Activated T-helper 17 cell treated with anti-CD3 and anti-CD28 coated beads, Interleukin-2, amount 50 U/mL, for 72 hours (primary cell): Measurements from ENCODE around the gene PDXK. TPM values are rescaled to one million over a fixed set of nuclear protein-coding genes. Genes with fewer than 3 reads are reported as not detected.
A peak's percentile ranks its signal among the peaks of the same experiment; 100 is the strongest.
"Not testable (repeated sequence)": the region's sequence is repeated elsewhere in the genome, so short reads cannot be mapped to it uniquely, and the experiment has no call there.

Source experiments
- ATAC-seq: fragments of 150-1000 bp; cut with Tn5 transposase; replicated peaks from 2 replicates; pipeline ENCODE4 v1.10.0; 2021; ENCODE audit warnings: mild to moderate bottlenecking, moderate library complexity
- H3K27ac Mint-ChIP-seq: one replicate; pipeline ENCODE4 v1.8.0; 2022; ENCODE audit warnings: mixed read lengths
- H3K27me3 Mint-ChIP-seq: one replicate; pipeline ENCODE4 v1.8.0; 2022; ENCODE audit warnings: mixed read lengths
- H3K36me3 Mint-ChIP-seq: one replicate; pipeline ENCODE4 v1.8.0; 2022; ENCODE audit warnings: low read depth, mild to moderate bottlenecking, mixed read lengths
- H3K4me1 Mint-ChIP-seq: one replicate; pipeline ENCODE4 v1.8.0; 2022; ENCODE audit warnings: mixed read lengths
- H3K4me3 Mint-ChIP-seq: one replicate; pipeline ENCODE4 v1.8.0; 2022; ENCODE audit warnings: mild to moderate bottlenecking, mixed read lengths
- H3K9me3 Mint-ChIP-seq: one replicate; pipeline ENCODE4 v1.8.0; 2022; ENCODE audit warnings: mixed read lengths
- total RNA-seq, 2 donors: library from RNA; stranded (reverse); gene quantifications; one replicate each; pipeline ENCODE4 v1.2.3, GENCODE V29; 2022

Gene PDXK
- total RNA-seq, 2 donors from 2014 or later, result 102 to 115 TPM

DNA sequence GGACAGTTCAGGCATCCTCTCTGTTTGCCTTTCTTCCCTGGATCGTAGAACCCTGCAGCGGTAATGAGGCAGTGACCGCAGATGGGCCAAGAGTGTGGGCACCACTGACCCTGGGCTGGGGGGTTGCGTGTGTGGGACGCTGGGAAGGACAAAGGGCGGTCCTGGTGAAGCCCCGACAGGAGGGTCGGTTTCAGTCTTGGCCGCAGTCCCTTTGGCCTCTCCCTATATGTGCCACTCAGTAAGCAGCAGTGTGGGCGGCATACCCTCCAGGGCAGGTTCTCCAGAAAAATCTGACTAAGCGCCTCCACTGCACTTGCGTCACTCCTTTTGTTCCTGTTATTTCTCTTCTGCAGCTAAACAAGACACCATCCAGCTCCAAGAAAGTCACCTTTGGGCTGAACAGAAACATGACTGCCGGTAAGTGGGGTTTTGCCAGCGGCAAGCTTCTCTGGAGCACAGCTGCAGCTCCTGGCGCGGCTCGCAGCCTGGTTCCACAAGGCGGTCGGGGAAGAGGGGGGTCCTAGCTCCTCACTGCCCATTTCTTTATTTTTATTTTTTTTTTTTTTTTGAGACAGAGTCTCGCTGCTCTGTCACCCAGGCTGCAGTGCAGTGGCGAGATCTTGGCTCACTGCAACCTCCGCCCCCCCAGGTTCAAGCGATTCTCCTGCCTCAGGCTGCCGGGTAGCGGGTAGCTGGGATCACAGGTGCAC is 27.7 kb upstream of the PDXK start:
- no peak for ATAC-seq
- Mint-ChIP-seq H3K9me3 (no peaks in the 10 kb centered on the region), H3K27me3 (no peaks in the 10 kb centered on the region), H3K27ac (no peak overlapping the region), H3K4me1 (no peaks in the 10 kb centered on the region), H3K4me3 (no peak overlapping the region), H3K36me3 (peaks cover 98% of the 10 kb centered on the region)

DNA sequence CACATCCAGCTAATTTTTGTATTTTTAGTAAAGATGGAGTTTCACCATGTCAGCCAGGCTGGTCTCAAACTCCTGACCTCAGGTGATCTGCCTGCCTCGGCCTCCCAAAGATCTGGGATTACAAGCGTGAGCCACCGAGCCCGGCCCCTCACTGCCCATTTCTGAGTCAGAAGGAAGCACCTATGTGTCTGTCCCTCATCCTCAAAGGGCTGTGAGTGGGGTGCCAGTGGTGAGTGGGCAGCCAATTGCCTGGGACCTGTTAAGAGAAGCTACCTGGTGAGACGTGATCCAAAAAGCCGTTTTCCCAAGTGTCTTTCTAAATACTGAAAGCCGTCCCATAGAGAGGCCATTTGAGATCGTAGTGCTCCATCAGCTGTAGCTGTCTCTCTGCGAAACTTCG is 27.1 kb upstream of the PDXK start:
- Mint-ChIP-seq H3K4me1 (no peaks in the 10 kb centered on the region), H3K4me3 (no peak overlapping the region)

DNA sequence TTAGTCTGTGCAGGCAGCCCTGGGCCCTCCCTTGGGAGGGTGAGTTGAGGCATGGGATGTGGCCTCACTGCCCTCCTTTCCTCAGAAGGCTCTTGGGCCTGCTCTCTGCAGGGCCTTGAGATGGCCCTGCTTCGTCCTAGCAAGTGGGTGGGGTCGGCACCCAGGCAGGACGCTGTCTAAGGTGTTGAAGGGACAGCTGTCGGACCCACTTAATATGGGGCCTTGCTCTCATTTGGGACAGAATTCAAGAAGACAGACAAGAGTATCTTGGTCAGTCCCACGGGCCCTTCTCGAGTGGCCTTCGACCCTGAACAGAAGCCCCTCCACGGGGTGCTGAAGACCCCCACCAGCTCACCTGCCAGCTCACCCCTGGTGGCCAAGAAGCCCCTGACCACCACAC is 26.0 kb upstream of the PDXK start:
- H3K9me3 Mint-ChIP-seq, result no peaks in the 10 kb centered on the region
- ATAC-seq, result no peak
- H3K27ac Mint-ChIP-seq, result peak overlapping the region; percentile 43
- H3K36me3 Mint-ChIP-seq, result peaks cover 95% of the 10 kb centered on the region
- no peaks in the 10 kb centered on the region for H3K4me1 Mint-ChIP-seq
- H3K4me3 Mint-ChIP-seq, result no peak overlapping the region
- H3K27me3 Mint-ChIP-seq, result no peaks in the 10 kb centered on the region

More for the DNA sequence above, 27.1 kb upstream of the PDXK start:
- Mint-ChIP-seq H3K27ac (no peak overlapping the region), H3K36me3 (peaks cover 98% of the 10 kb centered on the region), H3K9me3 (no peaks in the 10 kb centered on the region), H3K27me3 (no peaks in the 10 kb centered on the region)
- ATAC-seq, result no peak

DNA sequence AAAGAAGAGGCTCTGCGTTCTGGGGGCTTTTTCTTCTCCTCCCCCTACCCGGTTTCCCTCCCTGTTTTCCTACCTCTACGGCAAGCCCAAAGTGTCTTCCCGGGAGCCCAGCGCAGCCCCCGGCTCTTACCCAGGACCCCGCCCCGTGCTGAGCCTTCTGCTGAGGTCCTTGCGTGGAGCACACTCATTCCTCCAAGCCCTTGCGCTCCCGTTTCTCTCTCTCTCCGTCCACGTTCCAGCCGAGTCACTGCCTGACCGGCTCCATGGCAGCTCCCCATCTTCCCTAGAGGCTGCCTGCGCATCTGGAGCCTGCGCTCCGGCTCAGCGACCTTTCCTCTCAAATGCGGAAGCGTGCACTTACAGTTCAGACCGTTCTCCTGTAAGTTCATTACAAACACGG is 24.9 kb upstream of the PDXK start:
- Mint-ChIP-seq H3K4me3 (no peak overlapping the region), H3K9me3 (no peaks in the 10 kb centered on the region), H3K27ac (no peak overlapping the region), H3K4me1 (no peaks in the 10 kb centered on the region), H3K36me3 (peaks cover 88% of the 10 kb centered on the region), H3K27me3 (no peaks in the 10 kb centered on the region)
- ATAC-seq, result no peak

DNA sequence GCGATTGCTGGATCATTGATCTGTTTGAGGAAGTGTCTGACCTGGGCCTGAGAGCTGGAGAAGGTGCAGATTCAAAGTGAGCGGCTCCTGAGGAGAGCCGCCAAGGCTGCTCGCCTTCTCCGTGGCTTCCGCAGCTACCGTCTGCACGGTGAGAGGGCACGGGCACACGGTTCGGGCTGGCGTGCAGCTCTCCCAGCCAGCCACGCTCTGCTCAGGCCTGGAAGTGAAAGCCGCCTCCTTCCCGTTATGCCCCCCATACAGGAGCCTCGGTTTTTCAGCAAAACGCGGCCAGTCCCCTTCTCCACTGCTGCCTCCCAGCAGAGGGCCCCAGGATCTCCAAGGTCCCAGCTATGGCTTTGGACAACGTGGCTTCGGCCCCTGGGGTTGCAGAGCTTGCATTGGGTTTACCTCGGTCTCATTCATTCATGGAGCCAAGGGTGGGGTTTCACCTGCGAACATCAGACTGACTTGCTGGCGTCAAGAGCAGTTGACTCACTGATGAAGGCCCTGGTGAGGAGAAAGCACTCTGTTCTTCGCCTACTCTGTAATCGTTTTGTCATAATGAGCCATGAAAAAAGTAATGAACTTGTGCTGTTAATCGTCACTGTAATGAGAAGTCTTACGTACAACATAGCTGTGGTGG is 24.4 kb upstream of the PDXK start:
- Mint-ChIP-seq H3K9me3 (no peaks in the 10 kb centered on the region), H3K4me1 (no peaks in the 10 kb centered on the region), H3K27ac (no peak overlapping the region), H3K4me3 (no peak overlapping the region), H3K36me3 (peaks cover 85% of the 10 kb centered on the region), H3K27me3 (no peaks in the 10 kb centered on the region)
- no peak for ATAC-seq

DNA sequence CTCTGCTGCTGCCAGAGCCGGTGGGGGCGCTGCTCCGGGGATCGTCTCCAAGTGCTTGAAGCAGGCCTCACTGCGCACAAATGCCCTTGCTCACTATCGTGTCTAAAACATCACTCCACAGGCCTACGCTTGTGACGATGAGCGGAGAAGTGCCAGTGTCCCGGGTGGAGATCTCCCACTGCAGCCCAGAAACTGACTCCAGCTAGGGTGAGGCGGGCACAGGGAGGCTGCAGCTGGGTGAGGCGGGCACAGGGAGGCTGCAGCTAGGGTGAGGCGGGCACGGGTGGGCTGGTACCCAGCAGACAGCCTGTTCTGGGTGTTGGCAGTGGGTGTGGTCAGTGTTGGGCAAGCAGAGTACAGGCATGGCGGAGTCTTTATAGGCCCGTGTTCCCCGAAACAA is 22.7 kb upstream of the PDXK start:
- ATAC-seq, result no peak
- H3K4me1 Mint-ChIP-seq, result no peaks in the 10 kb centered on the region
- no peak overlapping the region for H3K27ac Mint-ChIP-seq
- H3K36me3 Mint-ChIP-seq, result peaks cover 69% of the 10 kb centered on the region
- no peaks in the 10 kb centered on the region for H3K27me3 Mint-ChIP-seq
- H3K9me3 Mint-ChIP-seq, result no peaks in the 10 kb centered on the region
- no peak overlapping the region for H3K4me3 Mint-ChIP-seq

DNA sequence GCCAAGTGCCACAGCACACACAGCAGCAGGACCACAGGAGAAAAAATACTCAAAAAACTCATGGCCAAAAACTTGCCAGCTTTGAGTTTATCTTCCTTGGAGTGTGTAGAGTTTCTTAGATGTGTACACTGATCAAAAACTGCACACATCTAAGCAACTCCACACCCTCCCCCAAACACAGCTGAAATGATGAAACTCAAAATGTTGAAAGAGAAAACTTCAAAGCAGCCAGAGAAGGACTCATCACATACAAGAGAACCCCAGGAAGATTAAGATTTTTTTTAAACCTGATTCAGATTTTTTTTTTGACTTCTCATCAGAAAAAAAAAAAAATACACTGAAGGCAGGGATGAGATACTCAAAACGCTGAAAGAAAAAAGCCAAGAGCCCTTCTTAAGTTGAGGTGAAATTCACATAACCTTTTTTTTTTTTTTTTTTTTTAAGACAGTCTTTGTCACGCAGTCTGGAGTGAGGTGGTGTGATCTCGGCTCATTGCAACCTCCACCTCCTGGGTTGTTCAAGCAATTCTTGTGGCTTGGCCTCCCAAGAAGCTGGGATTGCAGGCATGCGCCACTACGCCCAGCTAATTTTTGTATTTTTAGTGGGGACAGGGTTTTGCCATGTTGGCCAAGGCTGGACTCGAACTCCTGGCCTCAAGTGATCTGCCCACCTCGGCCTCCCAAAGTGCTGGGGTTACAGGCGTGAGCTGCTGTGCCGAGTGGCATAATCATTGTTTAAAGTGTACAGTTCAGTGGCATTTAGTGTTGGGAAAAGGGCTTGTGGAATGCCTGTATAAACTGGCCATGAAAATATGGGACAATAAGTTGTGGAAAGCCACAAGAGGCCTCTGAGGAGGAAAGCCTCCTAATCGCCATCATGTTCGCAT is 20.9 kb upstream of the PDXK start:
- Mint-ChIP-seq H3K9me3 (no peaks in the 10 kb centered on the region), H3K36me3 (peaks cover 51% of the 10 kb centered on the region), H3K27ac (no peak overlapping the region), H3K27me3 (no peaks in the 10 kb centered on the region), H3K4me1 (no peaks in the 10 kb centered on the region), H3K4me3 (no peak overlapping the region)
- ATAC-seq, result no peak

DNA sequence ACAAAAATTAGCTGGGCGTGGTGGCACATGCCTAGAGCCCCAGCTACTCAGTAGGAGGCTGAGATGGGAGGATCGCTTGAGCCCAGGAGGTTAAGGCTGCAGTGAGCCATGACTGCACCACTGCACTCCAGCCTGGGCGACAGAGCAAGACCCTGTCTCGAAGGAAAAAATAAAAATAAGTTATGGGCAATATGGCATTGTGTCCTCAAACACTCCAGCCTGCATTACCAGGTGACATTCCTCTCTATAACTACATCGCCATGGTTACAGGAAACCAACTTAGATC is 19.5 kb upstream of the PDXK start:
- not testable (repeated sequence) for ATAC-seq, H3K27me3 Mint-ChIP-seq, H3K4me1 Mint-ChIP-seq, H3K9me3 Mint-ChIP-seq, H3K4me3 Mint-ChIP-seq, H3K27ac Mint-ChIP-seq
- peaks cover 37% of the 10 kb centered on the region for H3K36me3 Mint-ChIP-seq

DNA sequence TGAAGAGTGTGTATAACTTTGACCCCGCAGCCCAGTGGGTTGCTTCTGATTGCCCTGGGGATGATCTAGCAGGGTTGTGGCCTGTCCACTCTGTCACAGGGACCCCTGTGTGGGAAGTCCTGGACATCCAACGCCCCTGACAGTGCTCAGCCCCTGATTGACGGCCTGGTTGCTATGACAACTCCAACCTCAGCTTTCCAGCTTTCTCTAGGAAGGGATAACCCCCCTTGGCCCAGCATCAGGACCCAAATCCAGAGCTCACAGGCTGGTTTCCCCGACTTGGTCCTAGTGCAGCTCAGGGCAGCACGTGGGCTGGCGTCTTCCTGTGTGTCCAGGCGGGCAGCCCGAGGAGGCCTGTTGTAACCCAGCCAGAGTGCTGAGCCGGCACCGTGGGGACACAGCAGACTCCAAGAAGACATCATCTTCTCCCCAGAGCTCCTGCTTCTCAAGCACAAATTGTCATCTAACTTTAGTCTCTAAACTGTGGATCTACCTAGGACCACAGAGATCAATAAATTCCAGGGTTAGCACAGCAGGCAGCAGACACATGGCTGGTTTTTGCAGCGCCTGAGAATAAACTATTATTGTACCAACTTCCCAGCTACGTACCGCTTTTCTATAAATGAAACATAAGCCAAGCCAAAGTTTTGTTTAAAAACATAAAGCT is 18.9 kb upstream of the PDXK start:
- H3K4me3 Mint-ChIP-seq, result no peak overlapping the region
- no peak for ATAC-seq
- H3K27ac Mint-ChIP-seq, result no peak overlapping the region

DNA sequence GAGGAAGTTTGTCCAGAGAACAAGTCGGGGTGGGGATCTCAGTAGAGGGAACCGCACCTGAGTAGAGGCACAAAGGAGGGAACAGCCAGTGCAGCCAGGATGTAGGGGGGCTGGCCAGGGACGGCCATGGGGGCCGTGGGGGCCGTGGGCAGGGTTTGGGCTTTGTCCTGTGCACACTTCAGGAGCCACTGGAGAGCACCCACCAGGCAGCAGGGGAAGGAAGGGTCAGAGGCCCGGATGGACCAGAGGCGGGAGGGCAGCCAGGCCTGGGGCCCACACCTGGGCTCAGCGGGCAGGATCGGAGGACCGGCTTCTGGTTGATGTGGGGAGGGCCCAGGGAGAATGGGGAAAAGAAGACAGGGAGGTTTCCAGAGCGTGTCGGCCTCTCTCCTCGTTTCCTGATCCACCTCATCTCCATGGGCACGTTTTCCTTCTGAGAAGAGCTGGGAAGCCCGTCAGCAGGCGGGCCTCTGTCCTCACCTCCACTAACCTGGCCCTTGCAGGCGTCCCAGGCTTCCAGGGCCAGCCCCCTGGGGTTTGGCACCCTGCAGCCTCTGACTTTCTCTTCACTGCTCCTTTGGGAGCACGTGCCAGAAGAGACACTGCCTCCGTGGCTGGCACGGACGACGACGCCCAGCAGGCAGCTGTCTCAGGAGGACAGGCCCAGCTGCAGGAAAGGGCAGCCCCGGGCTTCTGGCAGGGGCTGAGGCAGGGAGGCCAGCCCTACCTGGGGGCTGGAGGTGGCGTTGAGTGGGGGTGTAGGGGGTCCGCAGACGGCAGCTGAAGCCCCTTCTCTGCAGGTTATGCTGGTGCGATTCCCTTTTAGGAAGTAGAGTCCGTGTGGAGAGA is 16.8 kb upstream of the PDXK start:
- H3K27ac Mint-ChIP-seq, result no peak overlapping the region
- H3K4me3 Mint-ChIP-seq, result no peak overlapping the region
- H3K9me3 Mint-ChIP-seq, result no peaks in the 10 kb centered on the region
- no peaks in the 10 kb centered on the region for H3K4me1 Mint-ChIP-seq
- peaks cover 11% of the 10 kb centered on the region for H3K36me3 Mint-ChIP-seq
- no peak for ATAC-seq
- H3K27me3 Mint-ChIP-seq, result no peaks in the 10 kb centered on the region

More for the DNA sequence above, 18.9 kb upstream of the PDXK start:
- H3K27me3 Mint-ChIP-seq, result no peaks in the 10 kb centered on the region
- peaks cover 32% of the 10 kb centered on the region for H3K36me3 Mint-ChIP-seq
- no peaks in the 10 kb centered on the region for H3K4me1 Mint-ChIP-seq
- no peaks in the 10 kb centered on the region for H3K9me3 Mint-ChIP-seq

DNA sequence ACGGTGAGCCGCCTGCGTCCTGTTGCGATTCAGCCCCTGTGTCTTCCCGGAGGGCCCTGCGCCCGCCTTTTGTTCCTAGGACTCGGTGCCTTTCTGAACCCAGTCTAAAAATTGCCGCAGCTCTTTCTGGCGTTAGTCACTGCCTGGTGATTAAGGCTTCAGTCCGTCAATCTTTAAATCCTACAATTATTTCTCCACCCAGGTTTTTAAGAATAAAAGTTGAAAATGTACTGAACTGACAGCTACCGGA is 16.2 kb upstream of the PDXK start:
- H3K27ac Mint-ChIP-seq, result no peak overlapping the region
- H3K27me3 Mint-ChIP-seq, result no peaks in the 10 kb centered on the region
- H3K9me3 Mint-ChIP-seq, result no peaks in the 10 kb centered on the region
- H3K36me3 Mint-ChIP-seq, result peaks cover 8% of the 10 kb centered on the region
- ATAC-seq, result no peak
- no peak overlapping the region for H3K4me3 Mint-ChIP-seq
- H3K4me1 Mint-ChIP-seq, result no peaks in the 10 kb centered on the region

DNA sequence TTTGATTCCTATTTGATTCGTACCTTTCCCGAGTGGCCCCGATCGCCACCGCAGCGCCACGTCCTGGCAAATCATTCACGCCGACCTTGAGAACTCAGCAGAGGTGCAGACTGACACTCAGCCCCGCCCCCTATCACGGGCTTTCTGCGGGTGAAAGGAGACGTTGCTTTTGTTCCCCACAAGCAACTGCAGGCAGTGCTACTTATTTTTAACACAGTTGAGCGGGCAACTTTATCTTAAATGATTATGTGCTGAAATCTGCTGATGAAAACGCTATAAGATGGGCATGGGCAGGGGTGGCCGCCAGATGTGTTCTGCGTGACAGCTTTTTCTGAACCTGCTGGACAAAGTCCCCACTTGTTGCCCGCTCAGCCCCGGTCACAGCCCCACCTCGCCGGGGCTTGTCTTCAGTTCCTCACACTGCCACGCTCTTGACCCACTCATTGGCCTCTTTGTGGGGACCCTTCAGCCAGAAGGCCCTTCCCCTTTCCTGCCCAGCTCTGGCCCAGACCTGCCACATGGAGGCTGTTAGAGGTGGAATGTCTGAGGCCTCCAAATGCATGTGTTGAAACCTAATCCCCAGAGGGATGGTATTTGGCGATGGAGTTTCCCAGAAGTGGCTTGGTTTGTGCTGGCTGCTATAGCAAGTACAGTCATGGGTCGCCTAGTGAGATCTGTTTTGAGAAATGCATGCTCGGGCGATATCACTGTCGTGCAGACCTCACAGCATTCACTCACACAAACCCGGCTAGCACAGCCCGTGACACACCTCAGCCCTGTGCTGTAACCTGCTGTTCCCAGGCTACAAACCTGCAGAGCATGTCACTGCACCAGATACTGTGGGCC is 15.7 kb upstream of the PDXK start:
- no peak overlapping the region for H3K27ac Mint-ChIP-seq
- no peak overlapping the region for H3K4me3 Mint-ChIP-seq
- no peaks in the 10 kb centered on the region for H3K27me3 Mint-ChIP-seq
- H3K4me1 Mint-ChIP-seq, result no peaks in the 10 kb centered on the region
- H3K36me3 Mint-ChIP-seq, result peaks cover 5% of the 10 kb centered on the region
- H3K9me3 Mint-ChIP-seq, result no peaks in the 10 kb centered on the region
- no peak for ATAC-seq

DNA sequence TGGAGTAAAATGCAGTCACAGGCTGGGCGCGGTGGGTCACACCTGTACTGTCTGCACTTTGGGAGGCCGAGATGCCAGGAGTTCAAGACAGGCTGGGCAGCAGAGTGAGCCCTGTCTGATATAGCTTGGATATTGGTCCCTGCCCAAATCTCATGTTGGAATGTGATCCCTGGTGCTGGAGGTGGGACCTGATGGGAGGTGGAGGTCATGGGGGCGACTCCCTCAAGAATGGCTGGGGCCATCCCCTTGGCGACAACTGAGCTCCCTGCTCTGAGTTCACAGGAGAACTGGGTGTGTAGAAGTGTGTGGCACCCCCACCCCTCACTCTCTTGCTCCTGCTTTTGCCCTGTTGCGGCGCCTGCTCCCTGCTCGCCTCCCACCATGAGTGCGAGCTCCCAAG is 11.5 kb upstream of the PDXK start:
- Mint-ChIP-seq H3K4me1 (no peaks in the 10 kb centered on the region), H3K36me3 (no peaks in the 10 kb centered on the region), H3K27ac (no peak overlapping the region), H3K9me3 (no peaks in the 10 kb centered on the region), H3K27me3 (no peaks in the 10 kb centered on the region), H3K4me3 (no peak overlapping the region)
- ATAC-seq, result no peak
